Gastroesophageal sphincter (tissue), 4 donors: ENCODE measurements around the gene KANK3. TPM values are rescaled to one million over a fixed set of nuclear protein-coding genes. Genes with fewer than 3 reads are reported as not detected.
"Not testable (repeated sequence)": the region's sequence is repeated elsewhere in the genome, so short reads cannot be mapped to it uniquely, and the experiment has no call there.

ENCODE experiments used
- ATAC-seq: fragments of 150-250 bp; one replicate; pipeline ENCODE4 v1.9.1; 2016; ENCODE audit warnings: mild to moderate bottlenecking, moderate library complexity
- H3K27ac ChIP-seq, 4 donors: fragments of 200-600 bp; sonication (generic) in 3 of 4; 1 replicate in 3 of 4; 2 replicates in 1 of 4; pipeline ENCODE4 v1.5.1; 2016 to 2019
- H3K27me3 ChIP-seq: fragments of 200-600 bp; sonication (generic); one replicate; pipeline ENCODE4 v1.5.1; 2019
- H3K36me3 ChIP-seq, 2 donors: fragments of 200-600 bp; sonication (generic); one replicate each; pipeline ENCODE4 v1.5.1; 2019; ENCODE audit warnings: control low read depth in 1 of 2
- H3K4me1 ChIP-seq, 3 donors: fragments of 200-600 bp; sonication (generic); 1 replicate in 2 of 3; 2 replicates in 1 of 3; pipeline ENCODE4 v1.5.1; 2016 to 2019; ENCODE audit warnings: control low read depth in 2 of 3
- H3K4me3 ChIP-seq, 2 donors: fragments of 200-600 bp; sonication (generic); one replicate each; pipeline ENCODE4 v1.5.1; 2019; ENCODE audit warnings: mild to moderate bottlenecking in 1 of 2, moderate library complexity in 1 of 2
- H3K9me3 ChIP-seq, 3 donors: fragments of 200-600 bp; sonication (generic); one replicate each; pipeline ENCODE4 v1.5.1; 2017 to 2019; ENCODE audit warnings: control low read depth in 2 of 3
- CTCF ChIP-seq, 4 experiments: fragments of 200-600 bp in 2 of 4; fragments of 450-650 bp in 2 of 4; sonication (generic) in 1 of 4; IDR thresholded peaks; one replicate each; pipeline ENCODE4 v1.5.1; 2017 to 2019; ENCODE audit warnings: antibody characterized with exemption in 4 of 4, mild to moderate bottlenecking in 2 of 4, moderate library complexity in 2 of 4
- EP300 ChIP-seq: sonication (generic); formaldehyde crosslinking; IDR thresholded peaks from one replicate; pipeline ENCODE4 v1.6.1; 2017; ENCODE audit warnings: antibody characterized with exemption, mild to moderate bottlenecking
- POLR2A ChIP-seq, 2 donors: fragments of 450-650 bp; IDR thresholded peaks; one replicate each; pipeline ENCODE4 v1.6.1; 2017; ENCODE audit warnings: antibody characterized with exemption in 2 of 2, mild to moderate bottlenecking in 2 of 2, moderate library complexity in 1 of 2
- POLR2AphosphoS5 ChIP-seq: sonication (generic); formaldehyde crosslinking; IDR thresholded peaks from one replicate; pipeline ENCODE4 v1.6.1; 2017; ENCODE audit warnings: antibody characterized with exemption
- WGBS, 2 donors: methylation state at CpG; one replicate each; pipeline ENCODE4 v1.1.5; 2018; ENCODE audit warnings: low coverage in 1 of 2; 5-methylcytosine and 5-hydroxymethylcytosine counted together
- total RNA-seq, 4 donors: library from RNA; depleted of rRNA; stranded (reverse); fragments of >200 nt; gene quantifications; one replicate each; pipeline ENCODE4 v1.1.0, GENCODE V29; 2016

Gene KANK3
- total RNA-seq, 4 donors from 2014 or later: 9.8 to 22.3 (median 19.2) TPM

DNA sequence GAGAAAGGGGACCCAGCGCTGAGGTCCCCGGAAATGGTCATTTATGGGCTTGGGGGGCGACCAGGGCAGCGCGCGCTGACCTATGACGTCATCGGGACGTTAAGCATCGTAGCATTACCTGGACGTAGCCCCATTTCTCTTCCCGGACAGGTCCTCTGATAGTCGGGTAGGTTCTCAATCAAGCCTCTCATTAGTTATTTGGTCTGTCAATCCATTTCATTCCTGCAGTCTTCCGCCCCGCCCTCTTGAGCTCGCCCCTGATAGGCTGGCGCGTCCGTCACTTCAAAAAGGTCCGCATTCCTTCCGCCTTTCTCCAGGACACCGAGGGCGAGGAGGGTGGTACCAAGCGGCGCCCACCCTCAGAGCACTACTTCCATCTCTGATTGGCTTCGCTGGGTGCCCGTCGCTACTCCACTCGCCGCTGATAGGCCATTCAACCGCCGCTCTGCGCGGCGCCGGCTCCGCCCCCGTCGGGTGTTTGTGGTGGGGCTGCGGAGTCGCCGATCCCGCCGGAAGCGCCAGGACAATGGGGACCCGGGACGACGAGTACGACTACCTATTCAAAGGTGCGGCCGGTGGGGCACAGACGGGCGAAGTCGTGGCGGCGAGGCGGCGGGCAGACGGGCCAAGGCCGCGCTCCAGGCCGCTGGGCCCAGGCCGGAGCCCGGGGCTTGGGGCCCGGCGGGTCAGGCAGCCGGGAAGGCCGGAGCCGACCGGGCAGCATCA is 47.0 kb upstream of the KANK3 start, which contains the start of gene RAB11B:
Gene RAB11B, plus strand, starts transcription at position 470 of the 726 bp plus-strand sequence. Its CDS starts 57 bp downstream, at position 527.
- H3K27me3 ChIP-seq: no peaks in the 10 kb centered on the region
- no peaks in the 10 kb centered on the region for H3K9me3 ChIP-seq
- H3K4me3 ChIP-seq: peak within 1 kb of the TSS; percentile 78 to 82
- peaks cover 7 to 54% (median 39%) of the 10 kb centered on the region in 3 donors for H3K4me1 ChIP-seq
- 0% methylated on average over 8 to 24 of the region's 70 CpGs for WGBS, 2 donors
- peak; percentile 56 for TF ChIP-seq POLR2AphosphoS5
- no peak for TF ChIP-seq CTCF (IDR thresholded peaks at IDR 0.05)
- TF ChIP-seq POLR2A (IDR thresholded peaks at IDR 0.05): peak; percentile 74 to 79
- no peaks in the 10 kb centered on the region for H3K36me3 ChIP-seq
- ATAC-seq: peak; percentile 96
- H3K27ac ChIP-seq: peak within 1 kb of the TSS; percentile 98 to 100 (median 99)

DNA sequence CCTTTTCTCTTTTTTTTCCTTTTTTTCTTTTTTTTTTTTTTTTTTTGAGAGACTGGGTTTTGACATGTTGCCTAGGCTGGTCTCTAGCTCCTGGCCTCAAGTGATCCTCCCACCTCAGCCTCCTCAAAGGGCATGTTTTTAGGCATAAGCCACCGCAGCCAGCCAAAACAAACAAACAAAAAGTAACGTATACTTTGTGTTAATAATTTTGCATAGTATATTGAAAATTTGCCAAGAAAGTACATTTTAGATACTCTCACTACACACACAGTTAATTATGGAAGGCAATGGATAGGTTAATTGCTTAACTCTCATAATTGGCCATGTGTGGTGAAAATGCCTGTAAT is 45.5 kb upstream of the KANK3 start:
- H3K4me3 ChIP-seq: no peak overlapping the region
- peaks cover 7 to 39% (median 27%) of the 10 kb centered on the region in 3 donors for H3K4me1 ChIP-seq
- TF ChIP-seq POLR2AphosphoS5 (no peak), CTCF (IDR thresholded peaks at IDR 0.05) (no peak), EP300 (no peak), POLR2A (IDR thresholded peaks at IDR 0.05) (no peak)
- H3K27me3 ChIP-seq: no peaks in the 10 kb centered on the region
- H3K27ac ChIP-seq: peak overlapping the region in 2 of 4 donors; percentile 20 to 98
- no peaks in the 10 kb centered on the region for H3K9me3 ChIP-seq
- 22 to 29% methylated on average over 1 of the region's 2 CpGs for WGBS, 2 donors
- no peaks in the 10 kb centered on the region for H3K36me3 ChIP-seq
- no peak for ATAC-seq

DNA sequence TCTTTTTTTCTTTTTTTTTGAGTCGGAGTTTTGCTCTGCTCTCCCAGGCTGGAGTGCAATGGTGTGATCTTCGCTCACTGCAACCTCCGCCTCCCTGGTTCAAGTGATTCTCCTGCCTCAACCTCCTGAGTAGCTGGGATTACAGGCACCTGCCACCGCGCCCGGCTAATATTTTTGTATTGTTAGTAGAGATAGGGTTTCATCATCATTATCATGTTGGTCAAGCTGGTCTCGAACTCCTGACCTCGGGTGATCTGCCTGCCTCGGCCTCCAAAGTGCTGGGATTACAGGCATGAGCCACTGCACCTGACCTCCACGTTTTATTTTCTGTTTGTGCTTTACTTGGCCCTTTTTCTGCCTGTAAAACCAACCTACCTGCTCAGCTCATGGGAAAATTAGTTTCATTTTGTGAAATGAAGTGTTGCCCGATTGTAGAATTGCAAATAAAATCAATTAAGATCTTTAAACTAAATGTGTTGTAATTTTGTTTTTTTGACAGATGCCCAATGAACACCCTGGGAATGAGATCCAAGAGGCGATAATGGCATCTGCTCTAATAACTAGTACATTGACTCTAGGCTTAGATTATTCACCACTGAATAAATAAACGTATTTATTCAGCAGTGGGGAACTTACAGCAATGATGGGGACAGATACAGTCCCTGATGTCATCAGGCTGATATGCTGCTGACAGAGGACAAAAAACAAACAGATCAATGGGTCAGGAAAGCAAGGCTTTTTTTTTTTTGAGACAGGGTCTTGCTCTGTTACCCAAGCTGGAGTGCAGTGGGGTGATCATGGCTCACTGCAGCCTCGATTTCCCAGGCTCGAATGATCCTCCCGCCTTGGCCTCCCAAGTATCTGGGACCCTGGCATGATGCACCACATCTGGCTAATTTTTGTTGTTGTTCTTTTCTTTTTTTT is 44.9 kb upstream of the KANK3 start:
- Histone ChIP-seq H3K36me3 (no peaks in the 10 kb centered on the region), H3K27ac (peak overlapping the region in 1 of 4 donors; percentile 14), H3K4me1 (peaks cover 7 to 33% (median 21%) of the 10 kb centered on the region in 3 donors), H3K27me3 (no peaks in the 10 kb centered on the region), H3K4me3 (no peak overlapping the region), H3K9me3 (no peaks in the 10 kb centered on the region)
- TF ChIP-seq CTCF (IDR thresholded peaks at IDR 0.05): no peak
- no peak for TF ChIP-seq POLR2AphosphoS5
- no peak for TF ChIP-seq EP300
- TF ChIP-seq POLR2A (IDR thresholded peaks at IDR 0.05): no peak
- WGBS, 2 donors: 82 to 86% methylated on average over 12 to 15 of the region's 16 CpGs
- no peak for ATAC-seq

DNA sequence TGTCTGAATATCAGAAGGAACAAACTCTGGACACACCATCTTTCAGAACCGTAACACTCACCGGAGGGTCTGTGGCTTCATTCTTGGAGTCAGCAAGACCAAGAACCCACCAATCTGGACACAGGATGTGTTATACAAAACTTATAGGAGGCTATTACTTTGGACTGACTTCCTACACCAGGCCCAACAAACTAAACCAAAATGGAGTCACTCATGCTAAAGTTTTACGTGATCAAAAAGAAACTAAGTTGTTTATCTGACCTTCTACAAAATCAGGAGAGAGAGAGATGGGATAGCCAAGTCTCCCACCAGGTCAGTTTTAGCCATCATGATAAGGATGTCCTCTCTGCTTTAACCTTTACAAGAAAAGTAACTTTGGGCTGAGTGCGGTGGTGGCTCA is 43.9 kb upstream of the KANK3 start:
- Histone ChIP-seq H3K27me3 (no peaks in the 10 kb centered on the region), H3K4me3 (no peak overlapping the region), H3K27ac (no peak overlapping the region), H3K9me3 (no peaks in the 10 kb centered on the region), H3K4me1 (peaks cover 7 to 23% (median 12%) of the 10 kb centered on the region in 3 donors), H3K36me3 (no peaks in the 10 kb centered on the region)
- TF ChIP-seq CTCF (IDR thresholded peaks at IDR 0.05) (no peak), POLR2AphosphoS5 (no peak), POLR2A (IDR thresholded peaks at IDR 0.05) (no peak), EP300 (no peak)
- 64 to 80% methylated on average over 2 to 4 of the region's 4 CpGs for WGBS, 2 donors
- ATAC-seq: no peak

GRCh38 chr19:8386419-8386818 is 43.4 kb upstream of the KANK3 start:
- not testable (repeated sequence) for H3K4me3 ChIP-seq, H3K9me3 ChIP-seq, ATAC-seq, H3K36me3 ChIP-seq, H3K27ac ChIP-seq, H3K27me3 ChIP-seq
- H3K4me1 ChIP-seq: peaks cover 5 to 18% (median 6%) of the 10 kb centered on the region in 3 donors
- WGBS, 2 donors: 81 to 93% methylated on average over 3 to 4 of the region's 9 CpGs

GRCh38 chr19:8385566-8385965 is 42.5 kb upstream of the KANK3 start:
- not testable (repeated sequence) for H3K27me3 ChIP-seq, H3K4me1 ChIP-seq, ATAC-seq, H3K36me3 ChIP-seq, H3K4me3 ChIP-seq, H3K9me3 ChIP-seq
- peak overlapping the region in 1 of 4 donors; percentile 1 for H3K27ac ChIP-seq
- 91 to 95% methylated on average over 3 of the region's 3 CpGs for WGBS, 2 donors

DNA sequence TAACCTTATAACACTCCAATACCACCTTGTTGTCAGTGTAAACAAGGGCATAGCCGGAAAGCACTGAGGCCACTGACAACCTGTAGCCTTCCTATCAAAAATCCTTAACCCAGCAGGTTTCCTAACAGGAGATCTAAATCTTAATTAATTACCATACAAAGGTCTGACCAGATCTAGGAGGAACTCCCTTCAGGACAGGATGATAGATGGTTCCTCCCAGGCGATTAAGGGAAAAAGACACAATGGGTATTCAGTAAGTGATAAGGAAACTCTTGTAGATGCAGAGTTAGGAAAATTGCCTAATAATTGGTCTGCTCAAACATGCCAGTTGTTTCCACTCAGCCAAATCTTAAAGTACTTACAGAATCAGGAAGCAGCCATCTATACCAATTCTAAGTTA is 42.0 kb upstream of the KANK3 start:
- not testable (repeated sequence) for H3K4me1 ChIP-seq, H3K27ac ChIP-seq, ATAC-seq, H3K36me3 ChIP-seq, H3K27me3 ChIP-seq, H3K4me3 ChIP-seq, H3K9me3 ChIP-seq
- WGBS, 2 donors: 48% methylated on average over 2 of the region's 2 CpGs; no CpG with 5 or more reads in 1 of the 2 donors

DNA sequence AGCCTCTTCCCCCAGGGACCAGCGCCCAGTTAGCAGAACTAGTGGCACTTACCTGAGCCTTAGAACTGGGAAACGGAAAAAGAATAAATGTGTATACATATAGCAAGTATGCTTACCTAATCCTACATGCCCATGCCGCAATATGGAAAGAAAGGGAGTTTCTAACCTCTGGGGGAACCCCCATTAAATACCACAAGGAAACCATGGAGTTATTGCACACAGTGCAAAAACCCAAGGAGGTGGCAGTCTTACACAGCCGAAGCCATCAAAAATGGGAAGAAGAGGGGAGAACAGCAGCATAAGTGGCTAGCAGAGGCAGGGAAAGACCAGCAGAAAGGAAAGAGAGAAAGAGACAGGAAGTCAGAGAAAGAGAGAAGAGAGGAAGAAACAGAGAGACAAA is 41.5 kb upstream of the KANK3 start:
- H3K27ac ChIP-seq, H3K9me3 ChIP-seq, ATAC-seq, H3K27me3 ChIP-seq, H3K36me3 ChIP-seq, H3K4me1 ChIP-seq, H3K4me3 ChIP-seq: not testable (repeated sequence)
- 62 to 91% methylated on average over 3 to 4 of the region's 4 CpGs for WGBS, 2 donors
